ENCODE results near the gene PZP.
A peak's percentile ranks its signal among the peaks of the same experiment; 100 is the strongest.
"Not testable (repeated sequence)": the region's sequence is repeated elsewhere in the genome, so short reads cannot be mapped to it uniquely, and the experiment has no call there.

Gene PZP

DNA sequence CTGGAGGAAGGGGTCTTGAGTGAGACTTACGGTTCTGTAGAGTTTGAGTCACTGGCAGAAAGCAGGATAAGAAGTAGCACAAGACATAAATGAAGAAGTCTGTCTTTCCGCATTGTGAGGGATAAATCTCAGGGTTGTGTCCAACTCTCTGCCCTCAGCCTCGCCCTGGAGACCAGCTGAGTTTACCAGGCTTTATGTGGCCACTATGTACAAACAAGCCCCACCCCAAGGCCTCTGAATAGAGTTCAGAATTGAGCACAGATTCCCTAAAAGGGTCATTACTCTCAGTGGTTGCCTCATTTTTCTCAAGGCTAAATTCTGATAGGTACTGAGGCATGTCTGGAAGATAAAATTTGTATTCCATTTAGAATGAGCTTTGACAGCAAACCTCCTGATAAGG, at the start of gene PZP:
Gene PZP, minus strand, starts transcription at position 167 of the 400 bp plus-strand sequence. Its CDS starts 54 bp downstream, at position 113.
- TF ChIP-seq GATA1 (IDR thresholded peaks at IDR 0.05; ENCODE audit: low read depth, low read length) (no peak), POLR2A (IDR thresholded peaks at IDR 0.05; ENCODE audit: low read length) (no peak)
- DNase-seq: no peak

DNA sequence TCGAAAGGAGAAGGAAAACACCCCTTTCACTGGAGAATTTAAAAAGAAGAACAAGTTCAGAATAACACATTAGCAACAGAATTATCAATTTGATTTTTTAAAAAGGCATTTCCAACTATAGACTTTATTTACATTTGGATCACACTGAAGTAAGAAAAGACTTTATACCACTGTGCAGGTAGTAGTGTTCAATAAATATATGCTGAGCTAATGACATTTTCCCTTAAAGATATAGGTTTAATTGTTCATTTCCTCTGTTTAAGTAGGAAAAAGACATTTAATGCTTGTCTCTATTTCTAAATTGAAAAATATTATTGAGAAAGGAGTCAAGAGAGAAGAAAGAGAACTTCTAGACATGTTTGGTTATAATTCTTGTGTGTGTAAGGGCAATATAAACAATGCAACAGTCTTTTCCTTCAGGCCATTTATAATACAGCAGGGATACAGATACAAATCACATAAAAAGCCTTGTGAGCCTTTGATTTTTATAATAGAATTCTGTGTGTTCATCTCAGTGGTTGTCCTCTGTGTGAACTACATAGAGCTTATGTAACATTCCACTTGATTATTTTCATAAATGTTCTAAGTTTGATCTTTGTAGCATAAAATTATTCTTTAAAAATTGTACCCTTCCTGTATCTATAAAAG, 48.7 kb upstream of the PZP start:
- no peak for DNase-seq
- TF ChIP-seq GATA1 (IDR thresholded peaks at IDR 0.05; ENCODE audit: low read depth, low read length) (no peak), POLR2A (IDR thresholded peaks at IDR 0.05; ENCODE audit: low read length) (no peak)

DNA sequence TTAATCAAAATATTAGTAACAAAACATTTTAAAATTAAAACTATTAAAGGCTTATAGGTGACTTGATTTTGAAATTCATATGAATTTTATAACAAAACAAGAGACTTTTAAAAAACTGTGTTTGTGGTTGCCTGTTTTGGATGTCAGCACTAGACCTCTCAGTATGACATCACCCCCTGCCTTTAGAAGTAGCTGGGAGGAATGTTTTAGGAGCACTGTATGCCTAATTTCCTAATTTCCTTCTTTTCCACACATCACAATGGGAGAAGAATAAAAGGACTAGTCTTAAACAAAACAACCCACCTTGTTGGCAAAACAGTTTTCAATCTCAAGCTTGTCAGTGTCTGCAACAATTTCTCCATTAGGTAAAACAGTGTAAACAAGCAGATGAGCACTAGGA, 48.1 kb upstream of the PZP start:
- no peak for TF ChIP-seq POLR2A (IDR thresholded peaks at IDR 0.05; ENCODE audit: low read length)
- no peak for TF ChIP-seq GATA1 (IDR thresholded peaks at IDR 0.05; ENCODE audit: low read depth, low read length)
- DNase-seq: no peak

DNA sequence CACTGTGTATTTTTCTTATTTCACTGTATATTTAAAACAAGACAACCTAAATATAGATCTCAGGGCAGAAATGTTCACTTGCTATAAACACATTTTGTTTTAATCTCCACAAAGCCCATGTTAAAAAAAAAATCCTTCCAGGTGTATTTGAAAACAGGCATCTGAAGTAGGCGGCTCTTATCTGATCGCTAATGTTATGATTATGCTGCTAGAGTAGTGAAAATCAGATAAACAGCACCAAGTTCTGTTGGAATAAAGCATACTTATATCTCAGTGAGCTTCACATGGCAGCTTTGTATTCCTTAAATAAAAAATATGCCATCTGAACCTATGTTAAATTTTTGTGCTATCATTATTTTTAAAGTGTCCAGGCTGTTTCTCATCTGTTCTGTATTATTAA, 47.6 kb upstream of the PZP start:
- TF ChIP-seq POLR2A (IDR thresholded peaks at IDR 0.05; ENCODE audit: low read length) (no peak), GATA1 (IDR thresholded peaks at IDR 0.05; ENCODE audit: low read depth, low read length) (no peak)
- DNase-seq: no peak

- DNase-seq: no peak
- TF ChIP-seq GATA1 (IDR thresholded peaks at IDR 0.05; ENCODE audit: low read depth, low read length): no peak
- no peak for TF ChIP-seq POLR2A (IDR thresholded peaks at IDR 0.05; ENCODE audit: low read length)
Observed at GRCh38 chr12:9253464-9253863, 45.3 kb upstream of the PZP start.

- not testable (repeated sequence) for DNase-seq
Observed at GRCh38 chr12:9252791-9253190, 44.6 kb upstream of the PZP start.

GRCh38 chr12:9252256-9252655, 44.1 kb upstream of the PZP start:
- no peak for DNase-seq
- TF ChIP-seq GATA1 (IDR thresholded peaks at IDR 0.05; ENCODE audit: low read depth, low read length) (no peak), POLR2A (IDR thresholded peaks at IDR 0.05; ENCODE audit: low read length) (no peak)

DNA sequence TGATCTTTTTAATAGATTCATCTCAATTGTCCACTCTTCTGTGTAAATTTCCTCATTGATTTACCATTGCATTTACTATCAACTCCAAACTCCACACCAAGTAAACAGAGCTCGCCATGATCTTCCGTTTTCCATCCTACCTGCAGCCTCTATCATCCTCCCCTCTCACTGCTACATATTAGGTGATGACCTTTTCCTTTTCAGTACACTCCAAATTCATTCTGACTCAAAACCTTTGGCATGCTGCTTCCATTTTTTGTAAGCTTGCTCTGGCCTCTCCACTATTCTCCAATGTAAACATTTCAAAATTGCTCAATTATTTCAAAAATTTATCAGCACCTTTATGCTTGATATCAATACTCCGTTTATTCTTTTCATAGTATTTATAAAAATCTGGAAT, 40.2 kb upstream of the PZP start:
- no peak for TF ChIP-seq GATA1 (IDR thresholded peaks at IDR 0.05; ENCODE audit: low read depth, low read length)
- TF ChIP-seq POLR2A (IDR thresholded peaks at IDR 0.05; ENCODE audit: low read length): no peak

DNA sequence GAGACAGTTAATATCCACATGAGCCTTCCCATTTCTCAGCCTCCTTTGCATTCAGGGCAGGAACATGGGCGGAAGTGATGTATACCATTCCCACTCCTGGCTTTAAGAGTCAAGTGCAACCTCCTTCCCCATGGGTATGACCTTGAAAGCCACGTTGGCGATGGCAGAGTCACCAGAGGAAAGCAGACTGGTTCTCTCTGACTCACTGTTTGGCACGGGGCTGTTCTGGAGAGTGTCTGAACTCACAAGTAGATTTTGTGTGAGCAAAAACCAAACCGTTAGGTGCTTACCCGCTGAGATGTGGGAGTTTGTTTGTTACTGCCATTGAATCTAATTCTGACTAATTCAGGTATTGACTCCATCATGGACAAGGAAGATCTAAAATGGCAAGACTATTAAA, 36.7 kb upstream of the PZP start:
- no peak for TF ChIP-seq POLR2A (IDR thresholded peaks at IDR 0.05; ENCODE audit: low read length)
- no peak for TF ChIP-seq GATA1 (IDR thresholded peaks at IDR 0.05; ENCODE audit: low read depth, low read length)
- no peak for DNase-seq

More for the DNA sequence above, 40.2 kb upstream of the PZP start:
- DNase-seq: no peak

- TF ChIP-seq GATA1 (IDR thresholded peaks at IDR 0.05; ENCODE audit: low read depth, low read length) (no peak), POLR2A (IDR thresholded peaks at IDR 0.05; ENCODE audit: low read length) (no peak)
- no peak for DNase-seq
Observed at GRCh38 chr12:9243999-9244649, 35.9 kb upstream of the PZP start.

- DNase-seq: no peak
- TF ChIP-seq POLR2A (IDR thresholded peaks at IDR 0.05; ENCODE audit: low read length): no peak
- TF ChIP-seq GATA1 (IDR thresholded peaks at IDR 0.05; ENCODE audit: low read depth, low read length): no peak
Observed at GRCh38 chr12:9241301-9241700, 33.1 kb upstream of the PZP start.

GRCh38 chr12:9240776-9241175, 32.6 kb upstream of the PZP start:
- DNase-seq: no peak
- no peak for TF ChIP-seq GATA1 (IDR thresholded peaks at IDR 0.05; ENCODE audit: low read depth, low read length)
- no peak for TF ChIP-seq POLR2A (IDR thresholded peaks at IDR 0.05; ENCODE audit: low read length)

DNA sequence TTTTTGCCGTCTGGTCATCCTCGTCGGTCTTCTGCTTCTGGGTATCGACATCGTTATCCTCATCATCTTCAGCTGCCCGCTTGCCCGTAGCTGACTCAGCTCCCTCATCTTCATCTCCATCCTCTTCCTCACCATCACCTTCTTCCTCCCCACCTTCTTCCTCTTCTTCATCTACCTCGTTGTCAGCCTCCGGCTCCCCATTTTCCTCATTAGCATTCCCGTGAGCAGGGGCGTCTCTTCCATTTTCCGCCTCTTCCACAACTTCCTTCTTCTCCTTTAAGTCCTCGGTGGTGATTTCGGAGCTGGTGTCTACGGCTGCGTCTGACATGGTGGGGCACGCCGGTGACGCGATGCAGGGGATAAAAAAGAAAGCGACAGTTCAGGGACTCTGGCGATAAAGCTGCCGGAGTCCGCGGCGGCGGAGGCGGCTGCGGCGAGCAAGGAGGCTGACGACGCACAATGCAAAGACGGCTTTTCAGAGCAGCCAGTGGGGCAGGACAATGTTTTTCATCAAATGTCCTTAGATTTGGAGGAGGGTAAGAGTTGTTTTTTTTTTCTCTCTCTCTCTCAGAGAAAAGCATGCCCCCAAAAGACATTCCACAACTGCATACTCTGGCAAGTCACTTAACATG, 31.9 kb upstream of the PZP start:
- DNase-seq: peak in 1 of 2 experiments; percentile 22

- DNase-seq: no peak
- TF ChIP-seq GATA1 (IDR thresholded peaks at IDR 0.05; ENCODE audit: low read depth, low read length): no peak
- no peak for TF ChIP-seq POLR2A (IDR thresholded peaks at IDR 0.05; ENCODE audit: low read length)
Observed at GRCh38 chr12:9237286-9237685, 29.1 kb upstream of the PZP start.

DNA sequence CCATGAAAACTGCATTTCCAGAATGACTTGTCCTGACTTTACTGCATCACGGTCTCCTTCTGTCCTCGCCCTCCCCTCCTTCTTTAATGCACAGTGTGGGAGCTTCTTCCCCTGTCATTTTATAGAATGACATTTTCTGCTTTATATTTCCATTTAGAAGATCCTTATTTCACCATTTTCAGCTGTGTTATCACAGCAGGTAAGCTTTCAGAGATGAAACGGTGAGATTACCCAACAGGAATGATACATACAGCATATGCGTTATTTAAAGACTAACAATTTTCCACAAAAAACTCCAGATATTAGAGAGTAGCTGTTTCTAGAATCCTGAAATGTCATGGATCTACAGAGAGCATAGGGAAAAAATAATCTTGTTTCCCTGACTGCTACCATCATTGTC, 27.3 kb upstream of the PZP start:
- no peak for DNase-seq
- no peak for TF ChIP-seq POLR2A (IDR thresholded peaks at IDR 0.05; ENCODE audit: low read length)
- no peak for TF ChIP-seq GATA1 (IDR thresholded peaks at IDR 0.05; ENCODE audit: low read depth, low read length)
